ENCODE data around the gene MLLT1. TPM values are rescaled to one million over a fixed set of nuclear protein-coding genes. Genes with fewer than 3 reads are reported as not detected.
A peak's percentile ranks its signal among the peaks of the same experiment; 100 is the strongest.

MLLT1 gene
- total and polyA plus RNA-seq, 2 of the 8 experiments (the other 6 are each of a cell fraction or from before 2014, with no cell fraction given) = 18.8 to 45.1 TPM

DNA sequence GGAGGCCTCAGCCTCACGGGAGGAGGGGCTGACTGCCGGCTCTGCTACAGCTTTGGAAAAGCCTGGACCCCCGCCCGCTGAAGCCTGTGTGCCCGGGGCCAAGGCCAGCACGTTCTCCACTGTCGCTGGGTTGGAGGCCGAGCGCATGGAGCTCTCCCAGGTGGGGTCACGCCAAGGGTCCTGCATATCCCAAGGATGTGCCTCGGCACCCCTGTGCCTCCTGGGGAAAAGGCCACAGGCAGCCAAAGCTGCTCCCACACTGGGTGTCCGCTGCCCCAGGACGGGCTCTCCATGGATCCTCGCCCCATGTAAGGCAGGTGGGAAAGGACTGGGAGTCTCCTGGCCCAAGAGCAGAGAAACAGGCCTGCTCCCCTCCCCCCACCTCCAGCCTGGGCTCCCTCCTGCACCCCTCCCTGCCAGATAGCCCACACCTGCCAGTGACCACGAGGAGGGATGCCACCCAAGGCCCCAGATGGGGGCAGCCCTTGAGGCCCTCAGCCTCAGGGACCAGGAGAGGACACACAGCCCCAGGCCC is 64.0 kb downstream of the MLLT1 start:
- Histone ChIP-seq H3K14ac (ENCODE audit: insufficient read length) (no peak overlapping the region), H3K4ac (replicated peaks; ENCODE audit: insufficient read length, low read depth, low read length) (no peak overlapping the region), H3K23me2 (ENCODE audit: low read depth, low read length) (no peaks in the 10 kb centered on the region), H3K79me2 (ENCODE audit: control insufficient read depth in 1 of 2, insufficient read depth in 2 of 2, low read length in 2 of 2) (no peaks in the 10 kb centered on the region), H3K4me3 (ENCODE audit: extremely low read depth in 1 of 4, insufficient read depth in 2 of 4, low read depth in 3 of 4, low read length in 4 of 4) (no peak overlapping the region), H4K91ac (replicated peaks; ENCODE audit: insufficient read length, low read length) (no peak overlapping the region), H2AK5ac (ENCODE audit: low read depth, low read length) (no peak overlapping the region), H2AFZ (ENCODE audit: low read length) (no peak overlapping the region), H3K79me1 (ENCODE audit: low read depth, low read length) (no peaks in the 10 kb centered on the region; the same call in 1 of the 2 replicates), H3K18ac (ENCODE audit: extremely low read depth, low read length) (no peak overlapping the region), H3K27ac (ENCODE audit: low read depth, low read length) (peak overlapping the region; percentile 78), H3K56ac (replicated peaks; ENCODE audit: insufficient read length, low read depth, low read length) (no peak overlapping the region), H2BK20ac (ENCODE audit: low read length) (no peak overlapping the region), H3K9me3 (ENCODE audit: insufficient read depth in 2 of 2, low read depth in 1 of 2, low read length in 1 of 2) (no peaks in the 10 kb centered on the region), H3K36me3 (ENCODE audit: control insufficient read depth in 2 of 4, insufficient read depth in 4 of 4, low read length in 3 of 4) (peaks cover 0 to 19% (median 4%) of the 10 kb centered on the region in 4 experiments; a peak in 4 of 8 replicates), H4K5ac (ENCODE audit: insufficient read length, low read depth, low read length) (no peak overlapping the region), H4K20me1 (replicated peaks in 1 of 2; ENCODE audit: control insufficient read depth in 1 of 2, insufficient read depth in 2 of 2, low read length in 2 of 2) (peaks cover 6 to 8% of the 10 kb centered on the region in 2 experiments), H3K9ac (replicated peaks in 1 of 4; ENCODE audit: extremely low read depth in 1 of 4, low read depth in 3 of 4, low read length in 3 of 4) (no peak overlapping the region; a peak in 2 of 7 replicates), H2BK120ac (replicated peaks; ENCODE audit: low read depth, low read length) (no peak overlapping the region), H3K23ac (ENCODE audit: insufficient read length) (no peak overlapping the region), H3K27me3 (replicated peaks in 1 of 4; ENCODE audit: control insufficient read depth in 3 of 4, extremely low read depth in 1 of 4, insufficient read depth in 3 of 4, low read length in 3 of 4) (no peaks in the 10 kb centered on the region; a peak in 1 of 7 replicates), H3K4me2 (ENCODE audit: insufficient read depth in 1 of 2, low read depth in 2 of 2, low read length in 2 of 2) (no peak overlapping the region), H2BK12ac (ENCODE audit: low read depth, low read length) (no peak overlapping the region), H3K4me1 (replicated peaks in 1 of 4; ENCODE audit: control insufficient read depth in 3 of 4, insufficient read depth in 4 of 4, low read length in 3 of 4) (peaks cover 0 to 17% (median 7%) of the 10 kb centered on the region in 4 experiments; a peak in 5 of 7 replicates), H2BK5ac (ENCODE audit: low read depth, low read length) (no peak overlapping the region; the same call in 1 of the 2 replicates), H2BK15ac (ENCODE audit: low read length) (no peak overlapping the region), H4K8ac (ENCODE audit: extremely low read depth, insufficient read depth, low read length) (no peak overlapping the region)
- TF ChIP-seq GABPA (IDR thresholded peaks at IDR 0.05; ENCODE audit: borderline replicate concordance, insufficient read depth, low read length) (no peak), SP2 (IDR thresholded peaks at IDR 0.05; ENCODE audit: low read length) (no peak), RBBP5 (IDR thresholded peaks at IDR 0.05; ENCODE audit: borderline replicate concordance, low read depth, low read length) (no peak), BRCA1 (IDR thresholded peaks at IDR 0.05; ENCODE audit: low read depth, low read length) (no peak), SIRT6 (IDR thresholded peaks at IDR 0.05; ENCODE audit: low read length) (no peak), NANOG (IDR thresholded peaks at IDR 0.05; ENCODE audit: insufficient read depth, low read depth, low read length, poor library complexity, severe bottlenecking) (no peak), SUZ12 (IDR thresholded peaks at IDR 0.05; ENCODE audit: low read length) (no peak), SIX5 (IDR thresholded peaks at IDR 0.05; ENCODE audit: low read depth, low read length) (no peak), TAF7 (optimal IDR thresholded peaks at IDR 0.05; ENCODE audit: borderline replicate concordance, low read depth, low read length) (no peak)
- TF ChIP-seq, protein P1, sequence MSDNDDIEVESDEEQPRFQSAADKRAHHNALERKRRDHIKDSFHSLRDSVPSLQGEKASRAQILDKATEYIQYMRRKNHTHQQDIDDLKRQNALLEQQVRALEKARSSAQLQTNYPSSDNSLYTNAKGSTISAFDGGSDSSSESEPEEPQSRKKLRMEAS (IDR thresholded peaks at IDR 0.05) = no peak
- TF ChIP-seq, protein P2, sequence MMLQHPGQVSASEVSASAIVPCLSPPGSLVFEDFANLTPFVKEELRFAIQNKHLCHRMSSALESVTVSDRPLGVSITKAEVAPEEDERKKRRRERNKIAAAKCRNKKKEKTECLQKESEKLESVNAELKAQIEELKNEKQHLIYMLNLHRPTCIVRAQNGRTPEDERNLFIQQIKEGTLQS (IDR thresholded peaks at IDR 0.05; ENCODE audit: insufficient read depth, low read depth, low read length) = no peak
- DNase-seq (ENCODE audit: low read depth in 1 of 2, low spot score in 2 of 2) (no peak), FAIRE-seq (no peak)
- POLR2A ChIA-PET (ENCODE audit: partially characterized antibody) = interaction anchor here (0.7 to 0.8 kb wide), 2 partner anchors 18 to 261 kb away, joined by 3 read pairs; no protein-coding TSS in a partner anchor
- CTCF ChIA-PET (ENCODE audit: partially characterized antibody) = no interaction called here
- WGBS, 2 experiments (ENCODE audit: extremely low coverage in 1 of 2, insufficient coverage in 1 of 2, insufficient read length in 1 of 2, insufficient replicate concordance in 2 of 2, low coverage in 1 of 2, low lambda C conversion rate in 2 of 2, missing lambda C conversion rate in 1 of 2) = 89% methylated on average over 13 of the region's 15 CpGs; no CpG with 5 or more reads in 1 of the 2 experiments
